ENCODE results near the gene MTSS2.

DNA sequence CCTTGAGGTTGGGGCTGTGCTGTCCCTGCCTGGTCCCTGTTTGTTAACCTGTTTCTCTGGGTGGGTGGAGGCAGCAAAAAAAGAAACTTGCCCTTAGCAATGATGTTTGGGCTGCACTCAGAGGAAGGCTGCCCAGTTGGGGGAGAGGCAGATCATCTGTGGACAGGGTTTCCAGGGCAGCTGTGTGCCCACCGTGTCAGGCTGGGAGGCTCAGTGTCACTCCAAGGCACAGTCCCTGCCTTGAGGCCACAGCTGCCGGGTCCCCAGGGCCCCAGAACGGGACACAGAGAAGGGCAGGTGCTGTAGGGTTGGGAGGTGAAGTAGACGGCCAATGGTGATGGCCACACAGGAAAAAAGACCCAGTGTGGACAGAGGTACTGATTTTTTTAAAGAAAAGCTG, 35.6 kb downstream of the MTSS2 start:
- no peak for TF ChIP-seq ZC3H10 (CRISPR knock-in tag; IDR thresholded peaks at IDR 0.05)
- TF ChIP-seq, protein P1, sequence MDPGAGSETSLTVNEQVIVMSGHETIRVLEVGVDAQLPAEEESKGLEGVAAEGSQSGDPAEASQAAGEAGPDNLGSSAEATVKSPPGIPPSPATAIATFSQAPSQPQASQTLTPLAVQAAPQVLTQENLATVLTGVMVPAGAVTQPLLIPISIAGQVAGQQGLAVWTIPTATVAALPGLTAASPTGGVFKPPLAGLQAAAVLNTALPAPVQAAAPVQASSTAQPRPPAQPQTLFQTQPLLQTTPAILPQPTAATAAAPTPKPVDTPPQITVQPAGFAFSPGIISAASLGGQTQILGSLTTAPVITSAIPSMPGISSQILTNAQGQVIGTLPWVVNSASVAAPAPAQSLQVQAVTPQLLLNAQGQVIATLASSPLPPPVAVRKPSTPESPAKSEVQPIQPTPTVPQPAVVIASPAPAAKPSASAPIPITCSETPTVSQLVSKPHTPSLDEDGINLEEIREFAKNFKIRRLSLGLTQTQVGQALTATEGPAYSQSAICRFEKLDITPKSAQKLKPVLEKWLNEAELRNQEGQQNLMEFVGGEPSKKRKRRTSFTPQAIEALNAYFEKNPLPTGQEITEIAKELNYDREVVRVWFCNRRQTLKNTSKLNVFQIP (CRISPR knock-in tag; IDR thresholded peaks at IDR 0.05; ENCODE audit: borderline replicate concordance, low read depth) = no peak
- TF ChIP-seq ESRRG (CRISPR knock-in tag; IDR thresholded peaks at IDR 0.05) = no peak
- TF ChIP-seq ZFP3 (CRISPR knock-in tag; IDR thresholded peaks at IDR 0.05) = no peak
- TF ChIP-seq CSDC2 (CRISPR knock-in tag; IDR thresholded peaks at IDR 0.05) = no peak
- TF ChIP-seq RARB (CRISPR knock-in tag; IDR thresholded peaks at IDR 0.05) = no peak
- TF ChIP-seq ZNF8 (CRISPR knock-in tag; IDR thresholded peaks at IDR 0.05) = no peak
- TF ChIP-seq ZNF70 (CRISPR knock-in tag; IDR thresholded peaks at IDR 0.05) = no peak
- TF ChIP-seq, protein P2, sequence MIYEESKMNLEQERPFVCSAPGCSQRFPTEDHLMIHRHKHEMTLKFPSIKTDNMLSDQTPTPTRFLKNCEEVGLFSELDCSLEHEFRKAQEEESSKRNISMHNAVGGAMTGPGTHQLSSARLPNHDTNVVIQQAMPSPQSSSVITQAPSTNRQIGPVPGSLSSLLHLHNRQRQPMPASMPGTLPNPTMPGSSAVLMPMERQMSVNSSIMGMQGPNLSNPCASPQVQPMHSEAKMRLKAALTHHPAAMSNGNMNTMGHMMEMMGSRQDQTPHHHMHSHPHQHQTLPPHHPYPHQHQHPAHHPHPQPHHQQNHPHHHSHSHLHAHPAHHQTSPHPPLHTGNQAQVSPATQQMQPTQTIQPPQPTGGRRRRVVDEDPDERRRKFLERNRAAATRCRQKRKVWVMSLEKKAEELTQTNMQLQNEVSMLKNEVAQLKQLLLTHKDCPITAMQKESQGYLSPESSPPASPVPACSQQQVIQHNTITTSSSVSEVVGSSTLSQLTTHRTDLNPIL (CRISPR knock-in tag; IDR thresholded peaks at IDR 0.05; ENCODE audit: low read depth) = no peak
- no peak for TF ChIP-seq BACH2 (CRISPR knock-in tag; IDR thresholded peaks at IDR 0.05; ENCODE audit: borderline replicate concordance)
- TF ChIP-seq, protein P3, sequence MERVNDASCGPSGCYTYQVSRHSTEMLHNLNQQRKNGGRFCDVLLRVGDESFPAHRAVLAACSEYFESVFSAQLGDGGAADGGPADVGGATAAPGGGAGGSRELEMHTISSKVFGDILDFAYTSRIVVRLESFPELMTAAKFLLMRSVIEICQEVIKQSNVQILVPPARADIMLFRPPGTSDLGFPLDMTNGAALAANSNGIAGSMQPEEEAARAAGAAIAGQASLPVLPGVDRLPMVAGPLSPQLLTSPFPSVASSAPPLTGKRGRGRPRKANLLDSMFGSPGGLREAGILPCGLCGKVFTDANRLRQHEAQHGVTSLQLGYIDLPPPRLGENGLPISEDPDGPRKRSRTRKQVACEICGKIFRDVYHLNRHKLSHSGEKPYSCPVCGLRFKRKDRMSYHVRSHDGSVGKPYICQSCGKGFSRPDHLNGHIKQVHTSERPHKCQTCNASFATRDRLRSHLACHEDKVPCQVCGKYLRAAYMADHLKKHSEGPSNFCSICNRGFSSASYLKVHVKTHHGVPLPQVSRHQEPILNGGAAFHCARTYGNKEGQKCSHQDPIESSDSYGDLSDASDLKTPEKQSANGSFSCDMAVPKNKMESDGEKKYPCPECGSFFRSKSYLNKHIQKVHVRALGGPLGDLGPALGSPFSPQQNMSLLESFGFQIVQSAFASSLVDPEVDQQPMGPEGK (CRISPR knock-in tag; IDR thresholded peaks at IDR 0.05; ENCODE audit: borderline replicate concordance) = no peak
- no peak for TF ChIP-seq ZFP30 (CRISPR knock-in tag; IDR thresholded peaks at IDR 0.05)

Measured in SK-N-SH treated with all-trans-retinoic acid at 6 μM for 48 hours (cell line).